Activated T-cell treated with anti-CD3 and anti-CD28 coated beads, Interleukin-2, amount 50 U/mL, for 24 hours (primary cell): ENCODE measurements around the gene GRPEL2.
A peak's percentile ranks its signal among the peaks of the same experiment; 100 is the strongest.

Experiments
- DNase-seq: peaks from one replicate; pipeline ENCODE4 v3.0.0-alpha.2; 2020
- H3K27ac Mint-ChIP-seq: 2 replicates; pipeline ENCODE4 v1.8.0; 2020; ENCODE audit warnings: mild to moderate bottlenecking, mixed read lengths
- H3K27me3 Mint-ChIP-seq: 2 replicates; pipeline ENCODE4 v1.8.0; 2020; ENCODE audit warnings: mixed read lengths
- H3K36me3 Mint-ChIP-seq: 2 replicates; pipeline ENCODE4 v1.8.0; 2020; ENCODE audit warnings: low read depth, mixed read lengths
- H3K4me1 Mint-ChIP-seq: 2 replicates; pipeline ENCODE4 v1.8.0; 2020; ENCODE audit warnings: low read depth, mixed read lengths
- H3K4me3 Mint-ChIP-seq: 2 replicates; pipeline ENCODE4 v1.8.0; 2020; ENCODE audit warnings: mild to moderate bottlenecking, moderate library complexity, mixed read lengths
- H3K9me3 Mint-ChIP-seq: 2 replicates; pipeline ENCODE4 v1.8.0; 2020; ENCODE audit warnings: mixed read lengths

GRPEL2 gene, protein sequence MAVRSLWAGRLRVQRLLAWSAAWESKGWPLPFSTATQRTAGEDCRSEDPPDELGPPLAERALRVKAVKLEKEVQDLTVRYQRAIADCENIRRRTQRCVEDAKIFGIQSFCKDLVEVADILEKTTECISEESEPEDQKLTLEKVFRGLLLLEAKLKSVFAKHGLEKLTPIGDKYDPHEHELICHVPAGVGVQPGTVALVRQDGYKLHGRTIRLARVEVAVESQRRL

DNA sequence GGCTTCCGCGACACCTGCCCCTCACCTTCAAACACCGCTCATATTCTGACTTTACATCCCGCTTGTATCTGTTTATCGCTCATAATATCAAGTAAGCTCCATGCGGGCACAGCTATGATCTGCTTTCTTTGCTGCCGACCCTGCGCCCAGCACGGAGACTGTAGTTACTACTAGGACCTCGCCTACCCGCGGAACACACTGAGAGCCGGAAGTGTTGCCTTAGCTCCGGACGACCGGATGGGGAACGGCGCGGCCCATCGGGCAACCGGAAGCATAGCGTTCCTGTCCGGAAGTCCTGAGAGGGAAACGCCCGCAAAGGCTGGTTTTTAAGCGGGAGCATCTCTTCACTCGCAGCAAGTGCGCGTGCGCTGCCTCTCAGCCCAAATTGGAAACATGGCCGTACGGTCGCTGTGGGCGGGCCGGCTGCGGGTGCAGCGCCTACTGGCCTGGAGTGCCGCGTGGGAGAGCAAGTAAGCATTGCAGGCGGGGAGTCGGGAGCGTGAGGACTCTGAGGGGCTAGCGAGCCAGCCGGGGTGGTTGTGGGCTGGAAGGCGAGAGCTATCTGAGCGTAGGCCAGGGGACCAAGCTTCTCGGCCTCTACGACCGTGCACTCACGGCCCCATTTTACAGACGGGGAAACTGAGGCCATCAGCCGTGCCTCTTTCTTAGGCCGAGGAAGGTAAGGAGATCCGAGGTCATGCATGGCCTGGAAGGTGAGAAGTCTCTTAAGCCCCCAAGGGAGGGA, at the start of gene GRPEL2:
GRPEL2 (plus strand) TSS at position 353 of the 745 bp plus-strand sequence; CDS start at position 394, 41 bp downstream.
- no peaks in the 10 kb centered on the region for H3K27me3 Mint-ChIP-seq
- peaks cover 53% of the 10 kb centered on the region for H3K36me3 Mint-ChIP-seq
- no peaks in the 10 kb centered on the region for H3K9me3 Mint-ChIP-seq
- H3K27ac Mint-ChIP-seq, result peak within 1 kb of the TSS; percentile 95
- peak within 1 kb of the TSS; percentile 86 for H3K4me3 Mint-ChIP-seq
- peaks cover 55% of the 10 kb centered on the region for H3K4me1 Mint-ChIP-seq
- DNase-seq, result peak; percentile 94

DNA sequence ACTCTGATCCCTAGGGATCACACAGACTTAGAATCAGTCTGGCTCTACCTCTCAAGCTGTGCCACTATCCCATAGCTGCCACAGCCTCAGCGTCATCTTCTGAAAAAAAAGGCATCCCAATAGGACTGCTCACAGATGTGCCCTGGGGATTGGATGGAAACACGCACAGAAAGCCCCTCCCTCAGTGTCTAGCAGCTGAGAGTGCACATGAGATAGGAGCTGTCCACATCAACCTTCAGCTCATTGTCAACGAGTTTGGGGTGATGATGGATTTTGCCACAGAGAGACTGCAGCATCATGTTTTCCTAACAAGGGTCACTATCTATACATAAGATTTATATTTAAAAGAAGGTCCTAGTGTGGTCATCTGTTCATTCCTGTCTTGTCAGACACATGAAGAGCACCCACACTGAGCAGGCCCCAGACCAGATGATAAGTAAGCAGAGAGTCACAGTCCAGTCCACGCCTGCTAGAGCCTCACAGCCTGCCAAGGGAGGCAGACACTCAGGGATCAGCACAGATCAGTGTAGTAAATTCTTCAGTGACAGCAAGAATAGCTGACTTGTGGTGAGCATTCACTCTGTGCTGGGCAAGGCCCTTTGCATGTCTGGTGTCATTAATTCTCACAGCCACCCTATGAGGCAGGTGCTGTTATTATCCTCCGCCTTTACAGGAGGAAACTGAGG, 47.8 kb upstream of the GRPEL2 start:
- Mint-ChIP-seq H3K4me1 (peaks cover 45% of the 10 kb centered on the region), H3K27me3 (peaks cover 6% of the 10 kb centered on the region), H3K27ac (no peak overlapping the region), H3K4me3 (no peak overlapping the region), H3K36me3 (no peaks in the 10 kb centered on the region), H3K9me3 (no peaks in the 10 kb centered on the region)
- no peak for DNase-seq

DNA sequence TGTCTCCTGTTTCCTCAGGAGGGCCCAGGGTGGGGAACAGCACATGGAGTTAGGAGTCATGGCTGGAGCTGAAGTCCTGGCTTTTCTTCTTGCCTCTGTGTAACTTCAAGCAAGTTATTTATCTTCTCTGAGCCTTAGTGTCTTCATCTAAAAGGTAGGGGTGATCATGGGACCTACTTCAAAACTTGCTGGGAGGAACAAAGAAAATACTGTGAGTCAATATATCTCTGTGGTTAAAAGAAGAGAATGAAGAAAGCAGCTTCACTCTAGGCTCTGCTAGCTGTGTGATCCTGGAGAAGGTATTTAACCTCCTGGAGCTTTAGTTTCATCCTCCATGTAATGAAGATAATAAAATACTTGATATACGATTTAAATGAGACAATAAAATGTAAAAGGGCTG, 47.1 kb upstream of the GRPEL2 start:
- H3K9me3 Mint-ChIP-seq, result no peaks in the 10 kb centered on the region
- no peaks in the 10 kb centered on the region for H3K36me3 Mint-ChIP-seq
- H3K4me1 Mint-ChIP-seq, result peaks cover 45% of the 10 kb centered on the region
- peaks cover 6% of the 10 kb centered on the region for H3K27me3 Mint-ChIP-seq
- no peak overlapping the region for H3K4me3 Mint-ChIP-seq
- H3K27ac Mint-ChIP-seq, result no peak overlapping the region
- DNase-seq, result no peak

DNA sequence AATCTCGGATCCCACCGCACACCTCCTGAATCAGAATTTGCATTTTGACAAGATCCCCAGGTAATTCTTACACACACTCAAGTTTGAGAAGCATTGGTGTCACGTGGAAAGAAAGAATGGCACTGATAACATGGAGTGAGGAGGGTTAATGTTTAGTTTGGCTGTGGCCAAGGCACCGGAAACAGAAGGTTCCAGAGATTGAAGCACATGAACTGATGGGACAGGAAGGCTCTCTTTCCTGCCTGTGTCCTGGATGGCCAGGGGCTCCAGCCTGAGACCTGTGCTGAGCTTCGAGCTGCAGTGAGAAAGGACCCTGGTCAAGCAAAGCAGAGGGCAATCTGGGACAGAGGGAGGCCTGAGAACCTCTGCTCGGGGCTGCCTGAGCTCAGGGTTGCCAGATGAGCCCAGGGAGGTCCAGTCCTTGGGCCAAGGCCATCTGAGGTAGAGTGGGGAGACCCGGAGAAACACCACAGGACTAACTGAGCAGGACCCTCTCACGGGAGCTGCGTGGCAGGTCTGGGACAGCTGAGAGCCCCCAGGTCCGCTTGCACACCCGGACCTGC, 46.4 kb upstream of the GRPEL2 start:
- no peak for DNase-seq
- peak overlapping the region; percentile 13 for H3K27ac Mint-ChIP-seq
- H3K36me3 Mint-ChIP-seq, result no peaks in the 10 kb centered on the region
- no peak overlapping the region for H3K4me3 Mint-ChIP-seq
- peaks cover 45% of the 10 kb centered on the region for H3K4me1 Mint-ChIP-seq
- H3K9me3 Mint-ChIP-seq, result no peaks in the 10 kb centered on the region
- H3K27me3 Mint-ChIP-seq, result peaks cover 6% of the 10 kb centered on the region

DNA sequence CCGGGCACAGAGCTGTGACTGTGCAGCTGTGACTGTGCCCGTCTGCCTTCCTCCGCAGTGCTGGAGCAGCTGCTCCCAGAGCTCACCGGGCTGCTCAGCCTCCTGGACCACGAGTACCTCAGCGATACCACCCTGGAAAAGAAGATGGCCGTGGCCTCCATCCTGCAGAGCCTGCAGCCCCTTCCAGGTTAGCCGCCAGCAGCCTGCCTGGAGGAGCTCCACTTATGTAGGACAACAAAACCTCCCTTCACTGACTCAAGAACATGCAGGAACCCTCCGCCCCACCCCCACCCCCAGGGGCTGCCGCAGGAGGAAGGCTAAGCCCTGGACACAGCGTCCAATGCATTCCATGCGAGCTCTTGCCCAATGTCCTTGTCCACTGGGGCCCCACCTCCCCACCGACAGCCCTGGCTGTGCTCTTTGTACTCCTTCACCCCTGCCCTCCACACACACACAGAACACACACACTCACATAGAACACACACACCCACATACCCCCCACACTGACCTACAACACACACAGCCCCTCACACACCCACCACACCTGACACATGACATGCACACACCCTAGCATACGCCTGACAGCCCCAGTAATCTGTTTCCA, 45.7 kb upstream of the GRPEL2 start:
- H3K36me3 Mint-ChIP-seq, result no peaks in the 10 kb centered on the region
- peaks cover 43% of the 10 kb centered on the region for H3K4me1 Mint-ChIP-seq
- H3K27me3 Mint-ChIP-seq, result peaks cover 6% of the 10 kb centered on the region
- DNase-seq, result no peak
- H3K4me3 Mint-ChIP-seq, result no peak overlapping the region
- no peak overlapping the region for H3K27ac Mint-ChIP-seq
- H3K9me3 Mint-ChIP-seq, result no peaks in the 10 kb centered on the region

DNA sequence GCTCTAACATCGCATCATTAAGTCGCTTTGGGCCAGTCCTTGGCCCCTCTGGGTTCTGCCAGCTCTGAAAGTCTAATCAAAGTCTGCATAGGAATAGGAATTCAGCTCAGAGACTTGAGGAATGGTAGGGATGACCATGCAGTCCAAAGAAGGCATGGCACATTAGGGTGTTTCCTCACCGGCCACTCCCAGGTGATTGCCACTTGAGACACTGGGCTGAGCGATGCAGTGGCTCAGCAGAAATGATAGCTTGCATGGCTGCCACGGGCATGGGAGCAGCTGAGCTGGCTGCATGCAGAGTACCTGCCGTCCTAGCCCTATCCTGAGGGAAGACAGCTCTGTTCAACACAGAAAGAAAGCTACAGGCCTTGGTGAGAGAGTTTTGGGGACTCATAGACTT, 44.9 kb upstream of the GRPEL2 start:
- H3K9me3 Mint-ChIP-seq, result no peaks in the 10 kb centered on the region
- peaks cover 35% of the 10 kb centered on the region for H3K4me1 Mint-ChIP-seq
- peaks cover 6% of the 10 kb centered on the region for H3K27me3 Mint-ChIP-seq
- H3K36me3 Mint-ChIP-seq, result no peaks in the 10 kb centered on the region
- H3K27ac Mint-ChIP-seq, result no peak overlapping the region
- no peak overlapping the region for H3K4me3 Mint-ChIP-seq
- no peak for DNase-seq

DNA sequence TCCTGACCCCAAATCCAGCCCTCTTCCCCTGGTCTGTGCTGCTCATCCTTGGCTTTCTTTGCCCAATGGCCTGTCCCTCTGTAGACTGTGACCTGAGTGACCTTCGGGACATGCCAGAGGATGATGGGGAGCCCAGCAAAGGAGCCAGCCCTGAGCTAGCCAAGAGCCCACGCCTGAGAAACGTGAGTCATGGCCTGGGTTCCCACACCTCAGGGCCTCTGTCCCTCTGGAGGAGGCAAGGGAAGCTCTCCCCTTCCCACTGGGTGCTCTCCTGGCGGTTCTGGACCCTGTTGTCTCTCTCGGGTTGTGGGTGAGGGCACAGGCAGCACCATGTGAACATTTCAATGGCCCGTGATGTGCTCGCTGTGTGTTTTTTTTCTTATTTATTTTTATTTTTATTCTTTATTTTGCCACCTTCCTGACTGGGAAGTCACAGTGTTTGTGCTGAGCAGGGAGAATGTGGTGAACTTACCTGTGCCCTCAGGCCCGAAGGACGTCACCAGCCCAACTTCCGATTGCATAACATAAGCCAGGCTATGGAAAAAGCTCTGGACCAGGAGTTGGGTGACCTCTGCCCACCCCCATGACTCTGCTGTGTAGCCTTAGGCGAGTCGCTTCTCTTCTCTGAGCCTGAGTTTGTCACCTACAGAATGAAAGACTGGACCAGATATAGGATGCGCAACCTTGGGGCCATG, 44.1 kb upstream of the GRPEL2 start:
- Mint-ChIP-seq H3K27ac (no peak overlapping the region), H3K4me1 (peaks cover 31% of the 10 kb centered on the region)

DNA sequence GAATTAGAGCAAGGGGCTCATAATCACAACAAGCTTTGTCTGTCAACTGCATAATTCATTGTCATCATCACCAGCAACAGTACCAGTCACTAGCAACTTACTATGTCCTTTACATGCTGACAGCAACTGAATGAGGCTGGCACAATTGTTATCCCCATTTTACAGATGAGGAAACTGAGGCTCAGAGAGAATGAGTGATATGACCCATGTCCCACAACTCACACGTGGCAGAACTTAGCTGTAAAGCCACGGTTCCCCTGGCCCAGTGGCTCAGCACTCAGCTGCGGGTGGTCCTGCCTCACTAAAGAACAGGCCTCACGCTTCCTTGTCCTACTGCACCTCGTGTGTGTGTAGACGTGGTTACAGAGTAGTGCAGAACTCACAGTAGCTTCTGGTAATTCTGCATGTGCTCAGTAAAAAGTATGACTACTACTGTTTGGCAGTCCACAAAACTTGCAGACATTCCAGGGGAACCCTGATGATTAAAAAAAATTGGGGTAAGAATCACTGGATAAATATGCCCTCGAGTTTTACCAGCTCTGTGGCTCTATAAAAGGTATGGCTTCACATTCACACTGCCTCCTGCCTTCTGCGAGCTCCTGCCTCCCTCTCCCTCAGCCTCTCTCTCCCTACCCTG, 43.4 kb upstream of the GRPEL2 start:
- no peaks in the 10 kb centered on the region for H3K27me3 Mint-ChIP-seq

More for the DNA sequence above, 44.1 kb upstream of the GRPEL2 start:
- Mint-ChIP-seq H3K4me3 (no peak overlapping the region), H3K36me3 (no peaks in the 10 kb centered on the region), H3K27me3 (peaks cover 6% of the 10 kb centered on the region), H3K9me3 (no peaks in the 10 kb centered on the region)
- DNase-seq, result no peak

DNA sequence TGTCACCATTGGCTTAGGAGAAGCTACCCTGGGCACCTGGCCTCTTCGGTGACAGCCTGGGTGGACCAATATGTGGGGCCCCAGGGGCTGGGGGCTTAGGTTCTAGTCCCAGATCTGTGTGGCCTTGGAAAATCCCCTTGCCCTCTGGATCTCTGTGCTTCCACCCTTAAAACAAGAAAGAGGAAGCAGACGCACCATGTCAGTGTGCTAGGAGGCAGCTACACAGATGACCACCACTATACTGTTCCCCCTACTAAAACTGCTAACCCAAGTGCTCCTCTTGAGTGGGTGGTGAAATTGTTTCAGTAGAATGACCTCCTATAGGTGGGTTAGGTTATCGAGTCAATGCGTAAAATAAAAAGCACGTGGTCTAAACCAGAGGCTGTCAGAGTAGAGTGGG, 42.7 kb upstream of the GRPEL2 start:
- H3K4me3 Mint-ChIP-seq, result no peak overlapping the region
- H3K27ac Mint-ChIP-seq, result no peak overlapping the region
- peaks cover 22% of the 10 kb centered on the region for H3K4me1 Mint-ChIP-seq
- H3K36me3 Mint-ChIP-seq, result no peaks in the 10 kb centered on the region
- no peaks in the 10 kb centered on the region for H3K27me3 Mint-ChIP-seq
- no peaks in the 10 kb centered on the region for H3K9me3 Mint-ChIP-seq
- DNase-seq, result no peak

More for the DNA sequence above, 43.4 kb upstream of the GRPEL2 start:
- DNase-seq, result no peak
- Mint-ChIP-seq H3K4me3 (no peak overlapping the region), H3K4me1 (peaks cover 26% of the 10 kb centered on the region), H3K9me3 (no peaks in the 10 kb centered on the region), H3K36me3 (no peaks in the 10 kb centered on the region), H3K27ac (no peak overlapping the region)

DNA sequence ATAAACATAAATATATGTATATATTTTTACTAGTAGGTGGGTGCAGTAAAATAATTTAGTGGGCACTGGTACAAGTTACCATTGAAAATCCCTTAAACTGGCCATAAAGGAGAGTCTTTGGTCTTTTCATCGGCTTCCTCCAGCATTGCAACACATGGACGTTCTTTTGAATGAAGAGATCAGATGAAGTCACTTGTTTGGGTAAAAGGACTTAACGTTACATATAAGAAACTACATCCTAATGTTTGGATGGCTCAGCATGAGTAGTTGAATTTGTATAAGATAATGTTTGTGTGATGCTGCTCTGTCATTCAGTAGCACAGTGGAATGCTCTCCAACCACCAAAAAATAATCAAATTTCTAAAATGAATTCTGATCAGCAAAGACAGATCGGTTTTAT, 42.1 kb upstream of the GRPEL2 start:
- H3K27me3 Mint-ChIP-seq, result no peaks in the 10 kb centered on the region
- no peaks in the 10 kb centered on the region for H3K36me3 Mint-ChIP-seq
- no peak overlapping the region for H3K27ac Mint-ChIP-seq
- H3K4me3 Mint-ChIP-seq, result no peak overlapping the region
- H3K9me3 Mint-ChIP-seq, result no peaks in the 10 kb centered on the region
- peaks cover 17% of the 10 kb centered on the region for H3K4me1 Mint-ChIP-seq
- DNase-seq, result no peak

DNA sequence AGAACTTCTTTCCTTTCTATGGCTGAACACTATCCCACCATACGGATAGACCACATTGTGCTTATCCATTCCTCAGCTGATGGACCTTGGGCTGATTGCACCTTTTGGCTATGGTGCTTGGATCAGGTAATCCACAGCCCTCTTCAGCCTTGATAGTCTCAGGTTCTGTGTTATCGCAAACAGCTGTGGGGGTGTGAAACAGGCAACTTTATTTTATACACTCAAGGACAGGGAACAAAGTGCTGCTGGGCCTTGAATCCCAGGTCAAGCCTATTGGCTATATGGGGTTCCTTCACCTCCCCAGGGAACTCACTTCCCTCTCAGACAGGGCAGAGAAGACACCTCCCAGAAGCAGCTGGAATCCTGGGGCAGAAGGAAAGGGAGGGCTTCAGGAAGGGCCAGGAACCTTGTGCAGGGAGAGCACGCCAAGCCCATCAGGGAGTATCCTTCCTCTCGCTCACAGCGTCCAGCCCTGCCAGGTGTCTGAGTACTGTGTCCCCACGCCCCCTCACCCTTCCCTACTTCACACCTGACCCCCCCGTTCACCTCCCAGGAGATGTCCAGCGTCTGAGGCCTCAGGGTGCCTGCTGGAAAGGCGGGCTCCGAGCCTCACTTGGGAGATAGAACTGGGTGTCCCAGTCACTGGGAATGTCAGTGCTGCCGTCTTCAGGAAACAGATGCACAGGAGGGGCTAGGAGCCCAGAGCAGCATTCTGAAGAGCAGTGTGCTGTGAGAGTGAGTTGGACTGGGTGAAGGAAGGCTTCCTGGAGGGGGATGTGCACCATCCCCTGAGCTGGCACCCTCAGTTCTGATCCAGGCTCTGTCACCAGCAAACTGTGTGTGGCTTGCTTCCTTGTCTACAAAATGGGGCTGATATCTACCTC, 40.9 kb upstream of the GRPEL2 start:
- Mint-ChIP-seq H3K4me1 (peaks cover 5% of the 10 kb centered on the region), H3K36me3 (no peaks in the 10 kb centered on the region), H3K4me3 (no peak overlapping the region), H3K27me3 (no peaks in the 10 kb centered on the region), H3K9me3 (no peaks in the 10 kb centered on the region), H3K27ac (no peak overlapping the region)
- DNase-seq, result no peak

DNA sequence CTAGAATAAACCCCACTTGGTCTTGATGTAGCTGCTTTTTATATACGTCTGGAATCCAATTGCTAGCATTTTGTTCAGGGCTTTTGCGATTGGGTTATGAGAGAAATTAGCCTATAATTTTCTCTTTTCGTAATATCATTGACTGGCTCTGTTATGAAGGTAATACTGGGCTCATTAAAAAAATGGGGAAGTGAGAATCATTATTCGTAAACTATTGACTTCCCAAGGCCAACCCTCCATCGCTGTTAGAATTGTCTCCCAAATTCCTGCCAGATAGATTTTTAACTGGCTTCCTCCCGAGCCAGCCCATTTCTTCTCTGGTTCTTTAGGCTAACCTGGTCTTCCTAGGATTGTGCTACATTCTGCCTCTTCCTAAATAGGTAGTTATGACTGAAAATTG, 35.9 kb upstream of the GRPEL2 start:
- Mint-ChIP-seq H3K4me1 (peaks cover 4% of the 10 kb centered on the region), H3K4me3 (no peak overlapping the region), H3K27ac (no peak overlapping the region), H3K36me3 (no peaks in the 10 kb centered on the region), H3K27me3 (no peaks in the 10 kb centered on the region), H3K9me3 (no peaks in the 10 kb centered on the region)
- no peak for DNase-seq

DNA sequence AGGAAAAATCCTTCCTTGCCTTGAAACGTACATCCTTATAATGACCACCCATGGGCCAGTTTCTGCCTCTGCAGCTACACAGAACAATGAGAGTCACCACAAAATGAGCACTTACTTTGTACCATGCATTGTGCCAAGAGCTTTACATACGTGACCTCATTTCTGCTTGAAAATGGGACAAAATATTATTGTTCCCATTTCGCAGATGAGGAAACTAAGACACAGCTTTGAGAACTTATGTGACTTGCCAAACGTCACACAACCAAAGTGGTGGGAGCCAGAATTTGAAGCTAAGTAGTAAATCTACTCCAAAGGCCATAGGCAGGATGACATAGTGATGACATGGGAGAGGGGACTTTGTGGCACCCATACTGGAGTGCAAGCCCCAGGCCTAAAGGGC, 34.8 kb upstream of the GRPEL2 start:
- Mint-ChIP-seq H3K4me1 (peaks cover 4% of the 10 kb centered on the region), H3K4me3 (no peak overlapping the region), H3K27me3 (no peaks in the 10 kb centered on the region), H3K27ac (no peak overlapping the region), H3K9me3 (no peaks in the 10 kb centered on the region), H3K36me3 (no peaks in the 10 kb centered on the region)
- no peak for DNase-seq
